Smooth muscle cell (in vitro differentiated cells): ENCODE data around the gene DTX2. TPM values are rescaled to one million over a fixed set of nuclear protein-coding genes. Genes with fewer than 3 reads are reported as not detected.
A peak's percentile ranks its signal among the peaks of the same experiment; 100 is the strongest.
"Not testable (repeated sequence)": the region's sequence is repeated elsewhere in the genome, so short reads cannot be mapped to it uniquely, and the experiment has no call there.

Experiments
- DNase-seq: peaks from one replicate; lab custom pipeline; 2025; ENCODE audit not compliant: unreplicated experiment; lab: John Stamatoyannopoulos, UW
- H2AFZ ChIP-seq: fragments of 200-600 bp; sonication (generic); 2 replicates; pipeline ENCODE4 v1.6.0; 2016; ENCODE audit warnings: antibody characterized with exemption, low read depth, mild to moderate bottlenecking
- H3F3A ChIP-seq: fragments of 200-600 bp; sonication (generic); 2 replicates; pipeline ENCODE4 v1.6.0; 2017; ENCODE audit warnings: antibody characterized with exemption, low read depth
- H3K27ac ChIP-seq: fragments of 200-600 bp; sonication (generic); 2 replicates; pipeline ENCODE4 v1.5.1; 2016; ENCODE audit warnings: low read depth, mild to moderate bottlenecking
- H3K27me3 ChIP-seq: fragments of 200-600 bp; sonication (generic); 2 replicates; pipeline ENCODE4 v1.6.1; 2016; ENCODE audit warnings: low read depth, mild to moderate bottlenecking
- H3K36me3 ChIP-seq: fragments of 200-600 bp; sonication (generic); 2 replicates; pipeline ENCODE4 v1.5.1; 2016; ENCODE audit warnings: low read depth
- H3K4me1 ChIP-seq: fragments of 200-600 bp; sonication (generic); 2 replicates; pipeline ENCODE4 v1.5.1; 2016; ENCODE audit warnings: low read depth
- H3K4me2 ChIP-seq: fragments of 200-600 bp; sonication (generic); 2 replicates; pipeline ENCODE4 v1.6.0; 2016; ENCODE audit warnings: mild to moderate bottlenecking
- H3K4me3 ChIP-seq: fragments of 200-600 bp; sonication (generic); 2 replicates; pipeline ENCODE4 v1.5.1; 2016; ENCODE audit warnings: mild to moderate bottlenecking
- H3K79me2 ChIP-seq: fragments of 200-600 bp; sonication (generic); 2 replicates; pipeline ENCODE4 v1.6.0; 2016; ENCODE audit warnings: low read depth, mild to moderate bottlenecking
- H3K9ac ChIP-seq: fragments of 200-600 bp; sonication (generic); 2 replicates; pipeline ENCODE4 v1.6.0; 2016; ENCODE audit warnings: low read depth
- H3K9me3 ChIP-seq: fragments of 200-600 bp; sonication (generic); replicated peaks from 2 replicates; pipeline ENCODE4 v1.5.1; 2016; ENCODE audit warnings: low read depth
- H4K20me1 ChIP-seq: fragments of 200-600 bp; sonication (generic); 2 replicates; pipeline ENCODE4 v1.6.0; 2016; ENCODE audit warnings: low read depth
- WGBS: methylation state at CpG from one replicate; pipeline ENCODE4 v1.1.7; 2016; ENCODE audit warnings: low lambda C conversion rate; 5-methylcytosine and 5-hydroxymethylcytosine counted together
- polyA plus RNA-seq: library from polyadenylated mRNA; unstranded; fragments of >200 nt; fragmentation: Nextera tagmentation; extraction: Ambion mirVana; gene quantifications from 2 replicates; pipeline ENCODE4 v1.2.1, GENCODE V29; 2016
- total RNA-seq: library from RNA; depleted of rRNA; stranded (reverse); fragments of >200 nt; gene quantifications from 2 replicates; pipeline ENCODE4 v1.2.3, GENCODE V29; 2014

Gene DTX2
- total and polyA plus RNA-seq, 2 experiments from 2014 or later, result 9.8 to 12.5 TPM

- H3K9me3 ChIP-seq, DNase-seq, H3K27ac ChIP-seq, H3K27me3 ChIP-seq, H3K4me1 ChIP-seq, H3K4me3 ChIP-seq, H3F3A ChIP-seq, H3K36me3 ChIP-seq, H3K9ac ChIP-seq, H3K4me2 ChIP-seq, H2AFZ ChIP-seq, H3K79me2 ChIP-seq, H4K20me1 ChIP-seq: not testable (repeated sequence)
- 90% methylated on average over 4 of the region's 5 CpGs for WGBS
Observed at GRCh38 chr7:76442664-76443446, 18.7 kb upstream of the DTX2 start.

GRCh38 chr7:76443846-76444245 lies 17.7 kb upstream of the DTX2 start:
- DNase-seq, H3K27ac ChIP-seq, H3K4me2 ChIP-seq, H4K20me1 ChIP-seq, H3K9me3 ChIP-seq, H3K4me1 ChIP-seq, H3F3A ChIP-seq, H3K27me3 ChIP-seq, H3K4me3 ChIP-seq, H3K9ac ChIP-seq, H2AFZ ChIP-seq, H3K79me2 ChIP-seq, H3K36me3 ChIP-seq: not testable (repeated sequence)
- 98% methylated on average over 7 of the region's 12 CpGs for WGBS

- not testable (repeated sequence) for H3F3A ChIP-seq, H3K36me3 ChIP-seq, H3K79me2 ChIP-seq, H3K9me3 ChIP-seq, DNase-seq, H3K4me3 ChIP-seq, H4K20me1 ChIP-seq, H3K9ac ChIP-seq, H3K27me3 ChIP-seq, H3K4me1 ChIP-seq, H2AFZ ChIP-seq
- 27% methylated on average over 4 of the region's 5 CpGs for WGBS
- Histone ChIP-seq H3K27ac (peak overlapping the region; percentile 32), H3K4me2 (peak overlapping the region; percentile 58)
Observed at GRCh38 chr7:76445577-76446008, 15.9 kb upstream of the DTX2 start.

GRCh38 chr7:76457017-76457416 lies 4.5 kb upstream of the DTX2 start:
- DNase-seq, H3K36me3 ChIP-seq, H3F3A ChIP-seq, H3K4me1 ChIP-seq, H3K9me3 ChIP-seq, H2AFZ ChIP-seq, H3K4me3 ChIP-seq, H3K27ac ChIP-seq, H3K27me3 ChIP-seq, H3K9ac ChIP-seq, H3K4me2 ChIP-seq, H4K20me1 ChIP-seq, H3K79me2 ChIP-seq: not testable (repeated sequence)
- WGBS, result no CpG with 5 or more reads among the region's 4 CpGs

GRCh38 chr7:76458504-76458903 lies 3.0 kb upstream of the DTX2 start:
- not testable (repeated sequence) for H3K27me3 ChIP-seq, H3K9me3 ChIP-seq, H3K79me2 ChIP-seq, H3K36me3 ChIP-seq, H3K4me3 ChIP-seq, H3K9ac ChIP-seq, H3K4me1 ChIP-seq, H3F3A ChIP-seq, H3K27ac ChIP-seq, H3K4me2 ChIP-seq, DNase-seq, H4K20me1 ChIP-seq, H2AFZ ChIP-seq
- WGBS, result 15% methylated on average over 2 of the region's 4 CpGs

- H3K27me3 ChIP-seq, H4K20me1 ChIP-seq, H3F3A ChIP-seq, H3K9me3 ChIP-seq, H3K4me1 ChIP-seq, H3K36me3 ChIP-seq, DNase-seq, H3K27ac ChIP-seq, H3K79me2 ChIP-seq, H3K4me2 ChIP-seq, H3K4me3 ChIP-seq, H3K9ac ChIP-seq, H2AFZ ChIP-seq: not testable (repeated sequence)
- WGBS, result 90% methylated on average over 14 of the region's 20 CpGs
Observed at GRCh38 chr7:76460767-76461166, 742 bp upstream of the DTX2 start.

- not testable (repeated sequence) for H3K9me3 ChIP-seq, H3K4me1 ChIP-seq, H3K4me2 ChIP-seq, H3F3A ChIP-seq, DNase-seq, H3K27ac ChIP-seq, H3K9ac ChIP-seq, H3K79me2 ChIP-seq, H2AFZ ChIP-seq, H3K36me3 ChIP-seq, H3K4me3 ChIP-seq, H3K27me3 ChIP-seq, H4K20me1 ChIP-seq
- no CpG with 5 or more reads among the region's 17 CpGs for WGBS
Observed at GRCh38 chr7:76462271-76462882, 868 bp downstream of the DTX2 start.

GRCh38 chr7:76464959-76465358 lies 3.5 kb downstream of the DTX2 start:
- H3K9ac ChIP-seq, H3K4me1 ChIP-seq, H3K4me3 ChIP-seq, H3K36me3 ChIP-seq, H3K4me2 ChIP-seq, H2AFZ ChIP-seq, H4K20me1 ChIP-seq, H3F3A ChIP-seq, H3K79me2 ChIP-seq, DNase-seq, H3K9me3 ChIP-seq, H3K27me3 ChIP-seq, H3K27ac ChIP-seq: not testable (repeated sequence)
- WGBS, result 93% methylated on average over 5 of the region's 5 CpGs
